Measurements from ENCODE around the gene TANGO6. TPM values are rescaled to one million over a fixed set of nuclear protein-coding genes. Genes with fewer than 3 reads are reported as not detected.

The TANGO6 gene
- total and polyA plus RNA-seq, 12 donors, result 1.9 to 17.9 (median 10.9) TPM

DNA sequence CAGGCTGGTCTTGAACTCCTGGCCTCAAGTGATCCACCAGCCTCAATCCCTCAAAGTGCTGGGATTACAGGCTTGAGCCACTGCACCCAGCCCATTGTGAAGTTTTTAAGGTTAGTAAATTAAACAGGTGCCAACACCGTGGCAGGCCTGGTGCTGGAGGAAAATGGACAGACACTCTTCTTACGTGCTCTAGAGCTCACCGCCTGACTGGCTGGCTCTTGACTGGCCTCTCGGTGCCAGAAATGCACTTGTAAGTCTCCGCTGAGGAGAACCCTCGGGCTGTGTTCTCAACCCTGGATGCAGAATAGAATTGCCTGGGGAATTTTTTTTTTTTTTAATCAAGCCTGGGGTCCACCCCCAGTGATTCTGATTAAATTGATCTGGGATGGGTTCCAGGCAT lies 251.9 kb downstream of the TANGO6 start:
- no peak for DNase-seq
- no peak overlapping the region for H3K4me3 ChIP-seq
- H3K27ac ChIP-seq, result no peak overlapping the region
- no peaks in the 10 kb centered on the region for H3K9me3 ChIP-seq (replicated peaks in 1 of 3)
- H3K36me3 ChIP-seq (replicated peaks in 1 of 2), result no peaks in the 10 kb centered on the region
- TF ChIP-seq, protein P1, sequence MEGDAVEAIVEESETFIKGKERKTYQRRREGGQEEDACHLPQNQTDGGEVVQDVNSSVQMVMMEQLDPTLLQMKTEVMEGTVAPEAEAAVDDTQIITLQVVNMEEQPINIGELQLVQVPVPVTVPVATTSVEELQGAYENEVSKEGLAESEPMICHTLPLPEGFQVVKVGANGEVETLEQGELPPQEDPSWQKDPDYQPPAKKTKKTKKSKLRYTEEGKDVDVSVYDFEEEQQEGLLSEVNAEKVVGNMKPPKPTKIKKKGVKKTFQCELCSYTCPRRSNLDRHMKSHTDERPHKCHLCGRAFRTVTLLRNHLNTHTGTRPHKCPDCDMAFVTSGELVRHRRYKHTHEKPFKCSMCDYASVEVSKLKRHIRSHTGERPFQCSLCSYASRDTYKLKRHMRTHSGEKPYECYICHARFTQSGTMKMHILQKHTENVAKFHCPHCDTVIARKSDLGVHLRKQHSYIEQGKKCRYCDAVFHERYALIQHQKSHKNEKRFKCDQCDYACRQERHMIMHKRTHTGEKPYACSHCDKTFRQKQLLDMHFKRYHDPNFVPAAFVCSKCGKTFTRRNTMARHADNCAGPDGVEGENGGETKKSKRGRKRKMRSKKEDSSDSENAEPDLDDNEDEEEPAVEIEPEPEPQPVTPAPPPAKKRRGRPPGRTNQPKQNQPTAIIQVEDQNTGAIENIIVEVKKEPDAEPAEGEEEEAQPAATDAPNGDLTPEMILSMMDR (IDR thresholded peaks at IDR 0.05), result no peak
- TF ChIP-seq POLR2A (IDR thresholded peaks at IDR 0.05), result no peak
- H3K4me1 ChIP-seq (replicated peaks in 1 of 2), result no peaks in the 10 kb centered on the region
- intact Hi-C loops (cut with DNase I), result no loop called here
- 89 to 96% (median 92%) methylated on average over 6 of the region's 6 CpGs for WGBS, 4 donors
- no peaks in the 10 kb centered on the region for H3K27me3 ChIP-seq

DNA sequence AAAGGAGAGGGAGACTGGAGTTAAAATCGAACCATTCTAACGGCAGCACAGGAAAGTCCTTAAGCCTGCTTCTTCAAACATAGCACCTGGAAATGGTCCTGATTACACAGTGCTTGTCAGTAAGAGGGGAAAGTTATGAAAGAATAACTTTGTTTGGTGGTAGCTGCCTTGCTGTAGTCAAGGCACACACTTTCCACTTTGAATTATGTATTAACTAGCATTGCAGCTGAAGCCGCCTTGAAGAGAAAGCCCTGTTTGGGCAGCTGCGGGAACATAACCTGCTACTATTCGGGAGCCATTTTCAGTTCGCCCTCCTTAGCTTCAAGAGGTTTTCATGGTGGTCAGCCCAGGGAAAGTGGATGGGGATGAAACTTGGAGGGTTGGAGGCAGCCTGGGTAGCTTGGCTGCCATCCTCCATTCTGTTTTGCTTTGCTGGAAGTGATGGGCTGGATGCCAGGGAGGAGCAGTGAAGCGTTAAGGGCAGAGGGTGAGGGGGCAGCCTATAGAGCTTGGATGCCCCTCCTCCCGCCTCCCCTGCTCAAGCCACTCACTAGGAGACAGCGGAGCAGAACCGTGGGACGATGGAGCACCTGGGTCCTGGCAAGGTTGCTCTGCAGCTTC lies 256.9 kb downstream of the TANGO6 start:
- TF ChIP-seq, protein P1 (IDR thresholded peaks at IDR 0.05), result no peak
- no peak for TF ChIP-seq POLR2A (IDR thresholded peaks at IDR 0.05)
- no peaks in the 10 kb centered on the region for H3K4me1 ChIP-seq (replicated peaks in 1 of 2)
- intact Hi-C loops (cut with DNase I), result loop anchor here in 1 of 2 donors (10.0 kb wide), 1 partner anchor 195 kb away; no protein-coding TSS in a partner anchor
- H3K27ac ChIP-seq, result no peak overlapping the region
- 65 to 73% (median 70%) methylated on average over 11 of the region's 11 CpGs for WGBS, 4 donors
- no peaks in the 10 kb centered on the region for H3K9me3 ChIP-seq (replicated peaks in 1 of 3)
- DNase-seq, result no peak
- H3K4me3 ChIP-seq, result no peak overlapping the region
- no peaks in the 10 kb centered on the region for H3K36me3 ChIP-seq (replicated peaks in 1 of 2)
- no peaks in the 10 kb centered on the region for H3K27me3 ChIP-seq

DNA sequence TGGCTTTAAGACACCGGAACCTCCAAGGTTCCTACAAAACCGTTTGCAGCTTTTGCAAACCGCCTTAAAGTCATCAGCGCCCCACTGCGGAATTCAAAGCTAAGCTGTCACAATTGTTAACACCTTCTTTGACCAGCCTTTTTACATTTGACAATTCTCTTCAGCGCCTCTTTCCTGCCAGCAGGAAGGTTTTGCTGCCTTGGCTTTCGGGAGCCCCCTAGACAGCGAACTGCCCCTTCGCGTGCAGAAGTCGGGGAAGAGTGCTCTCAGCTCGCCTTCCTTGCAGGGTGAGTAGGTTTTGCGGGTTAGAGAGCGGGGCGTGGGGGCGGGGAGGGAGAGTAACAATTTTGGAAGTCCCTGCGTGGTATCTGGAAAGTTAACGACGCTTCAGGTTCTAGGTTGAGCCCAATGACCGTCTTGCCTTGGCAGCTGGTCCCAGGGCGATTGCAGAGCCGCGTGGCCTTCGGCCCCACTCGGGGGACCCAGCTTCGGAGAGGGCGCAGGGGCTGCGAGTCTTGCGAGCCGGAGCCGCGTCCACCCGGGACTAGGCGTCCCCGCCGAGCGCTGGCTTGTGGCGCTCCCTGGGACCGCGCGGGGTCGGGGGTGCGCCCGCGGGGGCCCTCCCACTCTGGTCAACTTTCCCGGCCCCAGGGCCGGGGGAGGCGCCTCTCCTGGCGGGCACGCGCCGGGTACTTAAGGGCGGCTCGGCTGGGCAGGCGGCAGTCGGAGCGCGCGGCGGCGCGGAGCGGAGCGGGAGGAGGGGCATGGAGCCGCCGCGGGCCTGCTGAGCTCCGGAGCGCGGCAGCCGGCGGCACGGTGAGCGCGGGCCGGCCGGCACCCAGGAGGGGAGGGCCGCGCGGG lies 262.4 kb downstream of the TANGO6 start, which contains the start of gene HAS3:
Gene HAS3 (plus strand): TSS at position 153 of the 861 bp plus-strand sequence. CDS start 3,743 bp downstream, outside the sequence.
- TF ChIP-seq, protein P1 (IDR thresholded peaks at IDR 0.05), result no peak
- TF ChIP-seq POLR2A (IDR thresholded peaks at IDR 0.05), result no peak
- Histone ChIP-seq H3K4me1 (replicated peaks in 1 of 2) (peaks cover 14 to 22% of the 10 kb centered on the region in 2 donors), H3K9me3 (replicated peaks in 1 of 3) (no peaks in the 10 kb centered on the region), H3K27me3 (peaks cover 8% of the 10 kb centered on the region), H3K27ac (no peak within 1 kb of the TSS), H3K36me3 (replicated peaks in 1 of 2) (peaks cover 0 to 8% of the 10 kb centered on the region in 2 donors), H3K4me3 (peak within 1 kb of the TSS in 2 of 4 donors; percentile 53 to 54)
- intact Hi-C loops (cut with DNase I), result loop anchor here in 1 of 2 donors (10.0 kb wide), 1 partner anchor 201 kb away; no protein-coding TSS in a partner anchor
- DNase-seq, result peak in 5 of 7 donors; percentile 29 to 55 (median 38)
- 0 to 5% (median 1%) methylated on average over 13 to 80 of the region's 80 CpGs for WGBS, 4 donors

Data from adrenal gland (tissue), 12 donors.